COLO668 (cell line): ENCODE results near the gene ATXN7L1.

Experiments used
- DNase-seq: peaks from one replicate; lab custom pipeline; 2025; ENCODE audit not compliant: unreplicated experiment; lab: John Stamatoyannopoulos, UW

Gene ATXN7L1

GRCh38 chr7:105828141-105828540 lies 48.3 kb downstream of the ATXN7L1 start:
- DNase-seq, result no peak

- DNase-seq, result no peak
Observed at GRCh38 chr7:105827151-105827875, 49.1 kb downstream of the ATXN7L1 start.

- no peak for DNase-seq
Observed at GRCh38 chr7:105826143-105826542, 50.3 kb downstream of the ATXN7L1 start.

- DNase-seq, result no peak
Observed at GRCh38 chr7:105825371-105825770, 51.0 kb downstream of the ATXN7L1 start.

- no peak for DNase-seq
Observed at GRCh38 chr7:105822806-105823205, 53.6 kb downstream of the ATXN7L1 start.

- DNase-seq, result no peak
Observed at GRCh38 chr7:105821527-105821926, 54.9 kb downstream of the ATXN7L1 start.

- DNase-seq, result no peak
Observed at GRCh38 chr7:105820363-105821066, 55.9 kb downstream of the ATXN7L1 start.

GRCh38 chr7:105819559-105819958 lies 56.8 kb downstream of the ATXN7L1 start:
- DNase-seq, result no peak

GRCh38 chr7:105816954-105817615 lies 59.3 kb downstream of the ATXN7L1 start:
- DNase-seq, result no peak

- DNase-seq, result no peak
Observed at GRCh38 chr7:105816266-105816843, 60.0 kb downstream of the ATXN7L1 start.

GRCh38 chr7:105815576-105815975 lies 60.8 kb downstream of the ATXN7L1 start:
- no peak for DNase-seq

GRCh38 chr7:105814481-105814880 lies 61.9 kb downstream of the ATXN7L1 start:
- no peak for DNase-seq

GRCh38 chr7:105811189-105811847 lies 65.1 kb downstream of the ATXN7L1 start:
- no peak for DNase-seq

- DNase-seq, result no peak
Observed at GRCh38 chr7:105810556-105810955, 65.8 kb downstream of the ATXN7L1 start.

- no peak for DNase-seq
Observed at GRCh38 chr7:105808703-105809590, 67.5 kb downstream of the ATXN7L1 start.

GRCh38 chr7:105808209-105808608 lies 68.2 kb downstream of the ATXN7L1 start:
- no peak for DNase-seq

- no peak for DNase-seq
Observed at GRCh38 chr7:105807448-105807762, 69.0 kb downstream of the ATXN7L1 start.

GRCh38 chr7:105806592-105807447 lies 69.6 kb downstream of the ATXN7L1 start:
- no peak for DNase-seq

- DNase-seq, result no peak
Observed at GRCh38 chr7:105805447-105806019, 70.9 kb downstream of the ATXN7L1 start.
